Trophoblast cell (in vitro differentiated cells and primary cell): ENCODE results near the gene CLNK.
A peak's percentile ranks its signal among the peaks of the same experiment; 100 is the strongest.

ENCODE experiments used
- DNase-seq, 2 donors: peaks; one replicate each; pipeline ENCODE4 v3.0.0-alpha.2; 2016
- H2AFZ ChIP-seq: 2 replicates; pipeline ENCODE4 v1.6.1; 2013; ENCODE audit warnings: low read length, moderate library complexity, mild to moderate bottlenecking; ENCODE audit not compliant: insufficient read depth, poor library complexity
- H2AK5ac ChIP-seq: 2 replicates; pipeline ENCODE4 v1.6.1; 2013; ENCODE audit warnings: mild to moderate bottlenecking, low read length
- H2BK120ac ChIP-seq: 2 replicates; pipeline ENCODE4 v1.6.1; 2013; ENCODE audit warnings: low read length, mild to moderate bottlenecking, moderate library complexity; ENCODE audit not compliant: insufficient read depth, poor library complexity
- H2BK12ac ChIP-seq: 2 replicates; pipeline ENCODE4 v1.6.1; 2013; ENCODE audit warnings: mild to moderate bottlenecking, low read length, moderate library complexity
- H2BK5ac ChIP-seq: 2 replicates; pipeline ENCODE4 v1.6.1; 2013; ENCODE audit warnings: low read length, low read depth, moderate library complexity, mild to moderate bottlenecking; ENCODE audit not compliant: poor library complexity
- H3K14ac ChIP-seq: 2 replicates; pipeline ENCODE4 v1.6.1; 2013; ENCODE audit warnings: mild to moderate bottlenecking, low read length
- H3K18ac ChIP-seq: 2 replicates; pipeline ENCODE4 v1.6.1; 2013; ENCODE audit warnings: mild to moderate bottlenecking, low read length
- H3K23ac ChIP-seq: 2 replicates; pipeline ENCODE4 v1.6.1; 2013; ENCODE audit warnings: low read length
- H3K27ac ChIP-seq: 2 replicates; pipeline ENCODE4 v1.5.1; 2013; ENCODE audit warnings: low read depth, mild to moderate bottlenecking, inconsistent platforms, low read length, moderate library complexity
- H3K27me3 ChIP-seq: 2 replicates; pipeline ENCODE4 v1.6.1; 2013; ENCODE audit warnings: inconsistent platforms, mild to moderate bottlenecking, low read length, moderate library complexity; ENCODE audit not compliant: insufficient read depth
- H3K36me3 ChIP-seq, 2 experiments: 1 replicate in 1 of 2; 2 replicates in 1 of 2; pipeline ENCODE4 v1.6.1; 2013; ENCODE audit warnings: low read length in 2 of 2, mild to moderate bottlenecking in 2 of 2, moderate library complexity in 1 of 2; ENCODE audit not compliant: insufficient read depth in 2 of 2, control insufficient read depth in 1 of 2
- H3K4ac ChIP-seq: 2 replicates; pipeline ENCODE4 v1.6.1; 2013; ENCODE audit warnings: low read depth, mild to moderate bottlenecking, low read length, moderate library complexity
- H3K4me1 ChIP-seq, 2 experiments: 1 replicate in 1 of 2; 2 replicates in 1 of 2; pipeline ENCODE4 v1.6.1; 2013; ENCODE audit warnings: low read length in 2 of 2, mild to moderate bottlenecking in 2 of 2, moderate library complexity in 1 of 2; ENCODE audit not compliant: insufficient read depth in 2 of 2, control insufficient read depth in 1 of 2
- H3K4me2 ChIP-seq: 2 replicates; pipeline ENCODE4 v1.6.1; 2013; ENCODE audit warnings: inconsistent platforms, mild to moderate bottlenecking, low read length, moderate library complexity
- H3K4me3 ChIP-seq: 2 replicates; pipeline ENCODE4 v1.5.1; 2013; ENCODE audit warnings: mild to moderate bottlenecking, low read depth, low read length, inconsistent platforms
- H3K79me1 ChIP-seq: one replicate; pipeline ENCODE4 v1.6.1; 2013; ENCODE audit warnings: low read length
- H3K79me2 ChIP-seq: 2 replicates; pipeline ENCODE4 v1.6.1; 2013; ENCODE audit warnings: low read length, mild to moderate bottlenecking; ENCODE audit not compliant: control insufficient read depth, insufficient read depth, poor library complexity
- H3K9ac ChIP-seq: 2 replicates; pipeline ENCODE4 v1.6.1; 2013; ENCODE audit warnings: mild to moderate bottlenecking, low read length
- H3K9me3 ChIP-seq: 2 replicates; pipeline ENCODE4 v1.6.1; 2013; ENCODE audit warnings: low read depth, mild to moderate bottlenecking, control low read depth, inconsistent platforms, low read length; ENCODE audit not compliant: insufficient read depth
- H4K12ac ChIP-seq: 2 replicates; pipeline ENCODE4 v1.6.1; 2013; ENCODE audit warnings: low read depth, mild to moderate bottlenecking, low read length, moderate library complexity
- H4K8ac ChIP-seq: 2 replicates; pipeline ENCODE4 v1.6.1; 2013; ENCODE audit warnings: low read depth, mild to moderate bottlenecking, low read length, moderate library complexity
- H4K91ac ChIP-seq: one replicate; pipeline ENCODE4 v1.6.1; 2013; ENCODE audit warnings: low read depth, mild to moderate bottlenecking, low read length, moderate library complexity
- WGBS: extraction: QIAGEN DNeasy Blood & Tissue Kit; methylation state at CpG from one replicate; pipeline ENCODE4 v1.1.7; 2013; ENCODE audit warnings: missing lambda C conversion rate; ENCODE audit not compliant: insufficient read length, insufficient coverage; ENCODE audit errors: extremely low coverage; 5-methylcytosine and 5-hydroxymethylcytosine counted together

Gene CLNK

DNA sequence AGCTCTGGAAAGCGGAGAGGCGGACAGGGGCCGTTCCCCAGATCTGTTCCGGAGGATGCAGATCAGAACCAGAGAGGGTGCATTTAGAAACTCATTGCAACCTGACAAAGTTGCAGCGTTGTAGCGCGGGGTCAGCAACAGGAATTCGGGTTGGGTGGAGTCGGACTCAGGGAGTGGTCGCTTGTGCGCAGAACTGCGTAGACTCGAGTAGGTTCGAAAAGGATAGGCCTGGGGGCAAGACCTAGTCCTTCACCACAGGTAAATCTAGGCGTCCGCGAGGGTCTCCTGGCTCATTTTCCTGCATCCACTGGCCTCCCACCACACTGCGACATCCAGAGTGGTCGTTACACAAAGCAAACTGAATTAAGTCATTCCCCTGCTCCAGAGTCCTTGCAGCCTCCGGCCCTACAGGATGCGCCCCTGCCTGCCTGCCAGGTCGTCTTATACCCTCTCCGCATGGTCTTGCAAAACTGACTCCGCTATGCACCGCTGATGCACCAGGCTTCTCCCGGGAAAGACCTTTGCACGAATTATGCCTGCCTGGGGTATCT is 222.6 kb downstream of the CLNK start:
- Histone ChIP-seq H2AFZ (peak overlapping the region; percentile 53), H3K4me2 (peak overlapping the region; percentile 63), H3K4me3 (peak overlapping the region; percentile 51), H2BK120ac (no peak overlapping the region), H4K91ac (no peak overlapping the region), H3K23ac (peak overlapping the region; percentile 28), H3K27ac (no peak overlapping the region), H3K4ac (no peak overlapping the region), H3K18ac (no peak overlapping the region), H2AK5ac (no peak overlapping the region), H3K9me3 (peaks cover 16% of the 10 kb centered on the region), H4K8ac (no peak overlapping the region), H3K79me2 (no peaks in the 10 kb centered on the region), H3K79me1 (peaks cover 4% of the 10 kb centered on the region), H4K12ac (peak overlapping the region; percentile 14), H3K27me3 (peaks cover 10% of the 10 kb centered on the region), H3K36me3 (no peaks in the 10 kb centered on the region), H3K14ac (no peak overlapping the region), H3K4me1 (peaks cover 5 to 15% of the 10 kb centered on the region in 2 experiments), H3K9ac (no peak overlapping the region), H2BK5ac (no peak overlapping the region), H2BK12ac (no peak overlapping the region)
- DNase-seq, result no peak
- no CpG with 5 or more reads among the region's 27 CpGs for WGBS

DNA sequence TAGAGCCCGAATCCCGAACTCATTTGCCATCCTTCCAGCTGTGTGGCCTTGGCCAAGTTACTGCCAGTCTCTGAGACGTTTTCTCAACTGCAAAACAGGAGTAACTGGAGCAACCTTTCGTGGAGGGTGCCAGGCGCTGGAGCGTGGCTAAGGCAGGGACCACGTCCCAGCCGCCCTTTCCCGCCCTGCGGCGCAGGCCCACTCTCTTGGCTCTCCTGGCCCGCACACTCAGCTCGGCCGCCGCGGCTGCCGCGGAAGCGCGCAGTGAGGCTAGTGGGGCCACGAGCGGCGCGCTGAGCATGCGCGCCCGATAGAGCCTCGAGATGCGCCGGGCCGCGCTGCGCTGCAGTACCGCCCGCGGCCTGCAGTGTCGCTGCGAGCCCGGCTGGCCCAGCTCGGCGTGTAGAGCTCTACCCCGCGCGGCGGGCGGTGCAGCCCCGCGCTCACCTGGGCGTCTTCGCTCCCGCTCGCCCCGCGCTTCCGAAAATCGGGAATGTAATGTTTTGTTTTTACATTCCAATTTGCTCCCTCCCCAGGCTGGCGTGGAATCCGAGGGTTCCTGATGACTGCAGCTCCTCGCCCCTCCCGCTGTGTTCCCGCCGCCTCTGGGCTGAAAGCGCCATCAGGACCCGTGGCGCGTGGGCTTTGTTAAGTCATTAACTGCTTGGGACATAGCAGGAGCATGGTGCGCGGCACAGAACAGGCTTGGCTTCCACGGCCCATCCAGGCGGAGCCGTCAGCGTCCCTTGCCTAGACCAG is 223.3 kb downstream of the CLNK start:
- H3K36me3 ChIP-seq, result no peaks in the 10 kb centered on the region
- H3K9me3 ChIP-seq, result peaks cover 16% of the 10 kb centered on the region
- WGBS, result no CpG with 5 or more reads among the region's 72 CpGs

DNA sequence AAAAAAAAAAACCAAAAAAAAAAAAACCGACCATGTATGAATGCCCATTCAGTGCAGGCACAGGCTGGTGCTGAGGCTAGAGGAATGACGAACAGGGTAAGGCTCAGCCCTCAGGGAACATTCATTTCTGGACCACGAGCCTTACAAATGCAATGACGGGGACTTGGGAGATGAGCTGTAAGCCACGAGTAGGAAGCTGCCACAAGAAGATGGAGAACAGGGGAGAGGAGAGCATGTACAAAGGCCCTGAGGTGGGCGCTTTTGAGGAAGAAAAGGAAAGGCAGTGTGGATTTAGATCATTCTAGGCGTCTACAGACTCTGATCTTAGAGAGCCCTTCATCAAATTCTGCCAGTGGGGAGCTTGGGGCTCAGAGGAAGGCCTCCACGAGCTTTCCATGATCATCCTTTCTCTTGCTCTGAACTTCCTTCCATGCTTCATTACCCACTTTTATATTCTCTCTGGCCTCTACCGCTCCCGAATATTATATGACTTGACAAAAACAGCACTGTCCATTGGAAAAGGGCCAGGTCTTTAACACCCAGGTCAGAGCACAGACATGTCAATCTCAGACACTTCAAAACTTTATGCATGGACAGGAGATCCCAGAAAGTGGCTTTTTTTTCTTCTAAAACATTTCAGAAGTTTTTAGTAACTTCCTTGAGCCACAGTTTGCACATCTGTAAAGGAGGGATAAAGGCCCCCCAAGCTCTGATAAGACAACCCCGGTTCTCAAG is 224.1 kb downstream of the CLNK start:
- Histone ChIP-seq H3K23ac (no peak overlapping the region), H2AK5ac (no peak overlapping the region), H3K4me2 (no peak overlapping the region), H3K4me1 (peaks cover 5 to 19% of the 10 kb centered on the region in 2 experiments), H4K91ac (no peak overlapping the region), H3K14ac (no peak overlapping the region), H4K12ac (peak overlapping the region; percentile 12), H3K9me3 (peaks cover 16% of the 10 kb centered on the region), H3K27ac (no peak overlapping the region), H3K4ac (no peak overlapping the region), H2BK5ac (no peak overlapping the region), H2AFZ (peak overlapping the region; percentile 32), H3K36me3 (no peaks in the 10 kb centered on the region), H3K27me3 (peaks cover 10% of the 10 kb centered on the region), H3K79me1 (peaks cover 10% of the 10 kb centered on the region), H2BK120ac (no peak overlapping the region), H3K79me2 (peaks cover 4% of the 10 kb centered on the region), H3K4me3 (no peak overlapping the region), H3K18ac (no peak overlapping the region), H3K9ac (no peak overlapping the region), H2BK12ac (no peak overlapping the region), H4K8ac (no peak overlapping the region)
- no peak for DNase-seq
- WGBS, result no CpG with 5 or more reads among the region's 11 CpGs

More for the DNA sequence above, 223.3 kb downstream of the CLNK start:
- H4K8ac ChIP-seq, result peak overlapping the region; percentile 78
- peaks cover 10% of the 10 kb centered on the region for H3K27me3 ChIP-seq
- peak; percentile 59 to 90 for DNase-seq
- peak overlapping the region; percentile 51 for H3K4me3 ChIP-seq
- peaks cover 5 to 18% of the 10 kb centered on the region in 2 experiments for H3K4me1 ChIP-seq
- peaks cover 3% of the 10 kb centered on the region for H3K79me2 ChIP-seq
- no peak overlapping the region for H2AK5ac ChIP-seq
- no peak overlapping the region for H3K27ac ChIP-seq
- H2BK5ac ChIP-seq, result no peak overlapping the region
- no peak overlapping the region for H3K23ac ChIP-seq
- no peak overlapping the region for H3K4ac ChIP-seq
- H2AFZ ChIP-seq, result peak overlapping the region; percentile 53
- peak overlapping the region; percentile 63 for H3K4me2 ChIP-seq
- H3K79me1 ChIP-seq, result peaks cover 10% of the 10 kb centered on the region
- no peak overlapping the region for H3K18ac ChIP-seq
- H3K14ac ChIP-seq, result peak overlapping the region; percentile 41
- H4K91ac ChIP-seq, result peak overlapping the region; percentile 23
- H3K9ac ChIP-seq, result no peak overlapping the region
- H4K12ac ChIP-seq, result peak overlapping the region; percentile 14
- peak overlapping the region; percentile 19 for H2BK12ac ChIP-seq
- H2BK120ac ChIP-seq, result no peak overlapping the region

DNA sequence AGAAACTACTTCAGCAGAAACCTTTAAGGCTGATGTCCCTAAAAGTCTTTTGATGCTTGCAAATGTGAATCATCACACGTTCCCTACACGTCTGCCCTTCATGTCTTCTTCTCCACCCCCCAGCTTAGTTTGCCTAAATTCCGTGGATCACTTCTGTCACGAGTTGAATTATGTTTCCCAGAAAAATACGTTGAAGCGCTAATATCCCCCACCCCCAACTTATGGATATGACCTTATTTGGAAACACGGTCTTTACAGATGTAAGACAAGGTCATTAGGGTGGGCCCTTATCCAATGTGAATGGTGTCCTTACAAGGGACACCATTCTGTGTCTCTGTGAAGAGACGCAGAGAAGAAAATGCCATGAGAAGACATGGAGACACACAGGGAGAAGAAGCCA is 225.3 kb downstream of the CLNK start:
- no peak overlapping the region for H3K18ac ChIP-seq
- no peak overlapping the region for H3K14ac ChIP-seq
- no peak overlapping the region for H3K23ac ChIP-seq
- H2BK120ac ChIP-seq, result no peak overlapping the region
- H2AFZ ChIP-seq, result no peak overlapping the region
- no peak overlapping the region for H4K8ac ChIP-seq
- no CpG with 5 or more reads among the region's 8 CpGs for WGBS
- no peak overlapping the region for H3K4ac ChIP-seq
- no peak overlapping the region for H3K4me3 ChIP-seq
- no peak overlapping the region for H2AK5ac ChIP-seq
- H4K91ac ChIP-seq, result no peak overlapping the region
- no peak overlapping the region for H3K9ac ChIP-seq
- peaks cover 10% of the 10 kb centered on the region for H3K27me3 ChIP-seq
- no peak overlapping the region for H4K12ac ChIP-seq
- peaks cover 5 to 7% of the 10 kb centered on the region in 2 experiments for H3K36me3 ChIP-seq
- peaks cover 16% of the 10 kb centered on the region for H3K9me3 ChIP-seq
- H3K4me2 ChIP-seq, result no peak overlapping the region
- no peak overlapping the region for H2BK12ac ChIP-seq
- peaks cover 4% of the 10 kb centered on the region for H3K79me2 ChIP-seq
- DNase-seq, result no peak
- H2BK5ac ChIP-seq, result no peak overlapping the region
- no peak overlapping the region for H3K27ac ChIP-seq
- peaks cover 10% of the 10 kb centered on the region for H3K79me1 ChIP-seq
- peaks cover 5 to 19% of the 10 kb centered on the region in 2 experiments for H3K4me1 ChIP-seq
